HG02852 (cell line): ENCODE data around the gene OR13J1.
"Not testable (repeated sequence)": the region's sequence is repeated elsewhere in the genome, so short reads cannot be mapped to it uniquely, and the experiment has no call there.

Source experiments
- ATAC-seq: cut with Tn5 transposase; IDR thresholded peaks from one replicate; pipeline ENCODE4 v1.9.1; 2021; ENCODE audit warnings: mild to moderate bottlenecking, moderate library complexity; ENCODE audit not compliant: unreplicated experiment

OR13J1 gene, protein sequence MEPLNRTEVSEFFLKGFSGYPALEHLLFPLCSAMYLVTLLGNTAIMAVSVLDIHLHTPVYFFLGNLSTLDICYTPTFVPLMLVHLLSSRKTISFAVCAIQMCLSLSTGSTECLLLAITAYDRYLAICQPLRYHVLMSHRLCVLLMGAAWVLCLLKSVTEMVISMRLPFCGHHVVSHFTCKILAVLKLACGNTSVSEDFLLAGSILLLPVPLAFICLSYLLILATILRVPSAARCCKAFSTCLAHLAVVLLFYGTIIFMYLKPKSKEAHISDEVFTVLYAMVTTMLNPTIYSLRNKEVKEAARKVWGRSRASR

DNA sequence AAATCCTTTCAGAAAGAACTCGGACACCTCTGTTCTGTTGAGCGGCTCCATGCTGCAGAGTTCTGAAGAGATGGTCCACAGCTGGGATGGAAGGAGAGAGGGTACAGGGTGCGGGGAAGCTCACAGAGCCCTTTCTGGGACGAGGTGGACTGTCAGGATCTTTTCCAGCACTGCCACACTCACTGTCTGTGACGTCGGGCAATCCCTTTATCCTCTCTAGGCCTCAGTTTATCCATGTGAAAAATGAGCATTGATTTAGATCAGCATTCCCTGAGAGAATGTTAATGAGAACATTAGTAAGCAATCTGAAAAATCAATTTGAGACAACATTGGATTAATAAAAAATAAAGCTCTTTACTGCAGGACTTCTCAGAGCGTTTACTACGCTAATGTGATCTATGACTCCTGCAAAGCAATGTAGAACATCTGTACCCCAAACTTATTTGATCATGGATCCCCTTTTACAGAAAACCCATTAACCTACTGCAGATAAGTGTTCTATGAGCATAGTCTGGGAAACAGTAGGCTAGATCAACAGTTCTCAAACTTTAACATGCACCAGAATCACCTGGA, at the start of gene OR13J1:
TSS of gene OR13J1 (minus strand) at position 51 of the 573 bp plus-strand sequence. CDS start at position 51, 0 bp downstream.
- ATAC-seq = no peak

DNA sequence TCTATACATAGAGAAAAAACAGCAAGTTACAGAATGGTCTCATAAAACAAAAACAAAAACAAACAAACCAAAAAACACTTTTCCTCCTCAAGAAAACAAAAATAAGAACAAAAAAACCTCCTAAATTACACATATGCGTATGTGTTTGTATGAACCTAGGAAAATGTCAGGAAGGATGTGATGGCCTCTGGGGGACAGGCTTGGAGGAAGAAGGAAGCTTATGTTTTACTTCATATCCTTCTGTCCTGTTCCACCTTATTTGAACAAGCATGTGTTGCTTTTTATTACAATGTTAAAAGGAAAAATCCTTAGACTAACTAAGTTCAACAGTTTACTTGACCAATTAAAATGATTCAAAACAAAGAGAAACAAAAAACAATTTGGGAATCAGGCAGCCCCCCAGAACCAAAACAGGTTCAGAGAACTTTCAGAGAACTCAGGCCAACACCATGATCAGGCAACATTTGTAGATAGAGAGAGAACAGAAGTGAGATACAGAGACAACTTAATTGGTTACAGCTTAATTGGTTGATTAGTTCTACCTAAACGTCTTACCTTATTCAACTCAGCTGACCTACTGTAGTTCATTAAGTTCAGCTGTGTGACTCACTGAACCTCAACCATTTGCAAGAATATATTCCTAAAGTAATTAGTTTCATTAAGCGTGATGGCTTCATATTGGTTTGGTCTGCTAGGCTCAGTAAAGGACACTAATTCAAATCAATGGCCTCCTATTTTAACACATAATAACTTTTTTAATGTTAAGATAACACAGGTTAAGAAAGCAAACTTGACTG, 49.2 kb upstream of the OR13J1 start:
- ATAC-seq = no peak

DNA sequence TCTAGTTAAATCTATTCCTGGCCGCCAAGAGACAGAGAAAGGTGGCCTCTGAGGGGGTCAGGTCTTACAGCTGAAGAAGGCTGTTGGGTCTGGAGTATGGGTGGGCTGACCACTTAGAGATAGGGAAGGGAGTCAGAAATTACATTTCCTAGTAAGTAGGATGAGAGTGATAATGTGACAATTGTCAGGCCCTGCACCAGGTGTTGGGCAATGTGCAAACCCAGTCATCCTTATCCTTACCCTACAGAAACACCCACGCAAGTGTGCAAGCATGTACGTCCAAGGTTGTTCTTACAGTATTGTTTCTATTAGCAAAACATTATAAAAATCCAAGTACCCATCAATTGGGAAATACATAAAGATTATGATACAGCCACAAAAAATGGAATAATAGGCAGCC, 48.6 kb upstream of the OR13J1 start:
- ATAC-seq = no peak

DNA sequence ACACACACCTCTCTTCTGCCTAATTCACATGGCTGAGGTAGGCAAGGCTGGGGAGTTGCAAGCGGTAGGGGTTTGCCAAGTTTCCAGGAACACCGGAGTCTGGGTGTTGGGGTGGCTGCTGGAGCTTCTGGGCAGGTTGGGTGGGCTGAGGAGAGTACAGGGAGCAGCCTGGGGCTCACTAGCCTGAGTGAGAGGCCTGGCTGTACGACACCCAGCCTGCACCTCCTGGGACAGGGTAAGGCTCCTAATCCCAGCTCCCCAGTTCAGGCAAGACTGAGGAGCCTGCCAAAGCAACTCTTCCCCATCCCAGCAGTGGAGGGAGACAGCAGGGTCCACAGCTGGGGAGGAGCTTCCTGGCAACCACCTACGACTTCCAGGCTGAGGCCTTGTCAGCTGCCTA, 47.1 kb upstream of the OR13J1 start:
- no peak for ATAC-seq

DNA sequence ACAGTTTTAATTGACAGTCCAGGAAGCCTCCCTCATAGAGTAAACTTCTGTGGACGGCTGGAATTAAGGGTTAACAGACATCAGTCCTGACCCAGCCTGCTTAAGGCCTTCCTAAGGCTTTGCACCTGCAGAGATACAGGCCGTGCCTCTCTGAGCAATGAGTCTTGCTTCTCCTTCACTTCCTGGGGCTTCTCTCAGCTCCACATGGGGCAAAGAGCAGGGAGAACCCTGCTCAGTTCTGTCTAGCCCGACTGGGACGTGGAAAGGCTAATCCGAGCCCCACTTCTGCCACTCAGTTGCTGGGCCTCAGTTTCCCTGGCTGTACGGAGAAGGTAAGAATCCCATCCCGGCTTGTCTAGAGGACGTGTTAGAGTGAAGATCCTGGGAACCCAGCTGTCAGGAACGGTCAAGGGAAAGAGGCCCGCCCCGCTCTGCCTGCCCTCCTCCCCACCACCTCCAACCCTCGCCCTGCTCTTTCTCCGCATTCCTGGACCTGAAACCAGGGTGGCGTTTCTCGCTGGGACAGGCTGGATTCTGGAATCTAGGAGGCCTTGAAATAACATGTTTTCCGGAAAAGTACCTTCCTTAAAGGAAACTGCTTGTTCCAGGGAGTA, 45.6 kb upstream of the OR13J1 start:
- no peak for ATAC-seq

DNA sequence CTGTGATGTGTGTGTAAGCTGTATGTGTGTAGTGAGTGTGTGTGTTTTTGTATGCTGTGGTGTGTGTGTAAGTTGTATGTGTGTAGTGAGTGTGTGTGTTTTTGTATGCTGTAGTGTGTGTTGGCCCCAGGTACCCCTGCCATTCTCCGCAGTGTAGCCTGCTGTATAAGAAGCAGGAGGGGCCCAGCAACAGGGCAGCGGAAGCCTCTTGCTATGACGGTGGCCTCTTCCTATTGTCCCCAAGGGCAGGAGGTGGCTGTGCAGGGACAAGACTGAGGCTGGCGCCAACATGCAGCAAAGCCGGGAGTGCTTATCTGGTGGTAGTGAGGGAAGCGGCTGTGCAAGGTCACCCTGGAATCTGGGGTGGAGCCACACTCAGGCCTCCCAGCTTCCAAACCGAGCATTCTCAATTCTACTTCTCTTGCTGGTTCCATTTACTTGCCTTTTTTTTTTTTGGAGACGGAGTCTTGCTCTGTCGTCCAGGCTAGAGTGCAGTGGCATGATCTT, 44.2 kb upstream of the OR13J1 start:
- no peak for ATAC-seq

DNA sequence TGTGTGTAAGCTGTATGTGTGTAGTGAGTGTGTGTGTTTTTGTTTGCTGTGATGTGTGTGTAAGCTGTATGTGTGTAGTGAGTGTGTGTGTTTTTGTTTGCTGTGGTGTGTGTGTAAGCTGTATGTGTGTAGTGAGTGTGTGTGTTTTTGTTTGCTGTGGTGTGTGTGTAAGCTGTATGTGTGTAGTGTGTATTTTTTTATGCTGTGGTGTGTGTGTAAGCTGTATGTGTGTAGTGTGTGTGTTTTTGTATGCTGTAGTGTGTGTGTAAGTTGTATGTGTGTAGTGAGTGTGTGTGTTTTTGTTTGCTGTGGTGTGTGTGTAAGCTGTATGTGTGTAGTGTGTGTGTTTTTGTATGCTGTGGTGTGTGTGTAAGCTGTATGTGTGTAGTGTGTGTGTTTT, 43.2 kb upstream of the OR13J1 start:
- ATAC-seq = not testable (repeated sequence)

DNA sequence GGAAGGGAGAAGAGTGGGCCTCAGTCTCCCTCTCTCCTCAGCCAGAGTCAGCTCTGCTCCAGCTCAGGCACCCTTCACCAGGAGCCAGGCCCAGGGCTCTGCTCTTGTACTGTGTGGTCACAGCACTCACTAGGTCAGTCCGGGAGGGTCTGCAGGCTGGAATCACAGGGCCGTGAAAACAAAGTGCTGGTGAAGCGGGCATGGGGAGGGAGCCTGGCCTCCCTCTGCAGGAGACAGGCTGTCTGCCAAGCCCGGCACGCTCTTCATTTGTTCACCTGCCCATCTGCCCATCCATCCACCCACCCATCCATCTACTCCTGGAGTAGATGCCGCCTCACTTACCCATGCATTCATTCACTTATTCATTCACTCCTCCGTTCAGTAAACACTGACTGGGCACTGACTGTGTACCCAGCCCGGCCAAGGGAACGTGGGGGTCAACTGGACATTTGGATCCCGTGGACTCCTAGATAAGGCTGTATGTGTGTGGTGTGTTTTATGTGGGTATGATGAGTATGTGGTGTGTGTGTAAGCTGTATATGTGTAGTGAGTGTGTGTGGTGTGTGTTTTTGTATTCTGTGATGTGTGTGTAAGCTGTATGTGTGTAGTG, 42.7 kb upstream of the OR13J1 start:
- ATAC-seq = no peak

DNA sequence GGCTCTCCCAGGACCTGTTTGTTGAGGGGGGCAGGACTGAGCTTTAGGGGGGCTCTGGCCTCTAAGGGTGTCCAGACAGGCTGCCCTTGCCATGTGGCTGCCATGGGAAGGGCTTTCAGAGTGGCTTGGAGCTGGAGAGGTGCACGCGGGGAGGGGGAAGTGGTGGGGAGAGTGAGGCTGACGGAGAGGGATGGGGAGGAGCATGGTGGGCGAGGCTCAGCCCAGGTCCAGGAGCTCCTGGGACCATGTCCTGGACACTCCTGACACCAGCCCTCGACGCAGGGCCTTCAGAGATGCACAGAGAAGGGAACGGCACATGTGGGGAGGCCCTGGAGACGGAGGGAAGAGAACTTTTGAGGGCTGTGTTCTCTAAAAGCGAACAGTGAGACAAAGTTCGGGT, 41.5 kb upstream of the OR13J1 start:
- ATAC-seq = no peak

DNA sequence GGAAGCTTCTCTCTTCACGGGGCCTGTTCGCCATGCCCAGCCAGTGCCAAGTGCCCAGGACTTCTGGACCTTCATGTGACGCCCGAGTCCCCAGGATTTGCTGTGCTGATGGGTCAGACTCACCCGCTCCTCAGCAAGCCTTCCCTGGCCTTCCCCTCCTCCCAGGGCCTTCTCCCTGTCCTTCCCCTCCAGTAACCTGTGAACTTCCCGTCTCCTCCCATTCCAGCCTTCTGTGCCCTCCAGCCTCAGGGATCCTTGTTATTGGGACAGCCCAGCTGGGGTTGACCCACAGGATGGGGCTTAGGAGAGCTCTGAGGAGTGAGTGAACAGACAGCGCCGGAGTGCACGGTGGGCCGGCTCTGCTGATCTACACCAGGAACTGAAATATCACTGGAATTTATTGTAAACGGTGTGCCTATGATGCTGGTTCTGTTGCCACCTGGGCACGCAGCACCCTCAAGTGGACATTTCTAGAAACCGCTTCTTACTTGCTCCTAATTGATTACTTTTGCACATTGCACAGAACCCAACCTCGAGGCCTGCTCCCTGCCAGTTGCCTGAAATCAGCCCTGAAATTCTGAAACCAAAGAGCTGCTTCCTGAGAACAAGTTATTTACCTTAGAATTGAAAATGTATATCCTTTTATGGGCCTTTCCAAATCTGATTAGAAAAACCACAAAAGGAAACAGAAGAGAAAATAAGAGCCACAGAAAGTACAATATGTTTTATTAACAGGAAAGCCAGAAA, 40.6 kb upstream of the OR13J1 start:
- no peak for ATAC-seq

DNA sequence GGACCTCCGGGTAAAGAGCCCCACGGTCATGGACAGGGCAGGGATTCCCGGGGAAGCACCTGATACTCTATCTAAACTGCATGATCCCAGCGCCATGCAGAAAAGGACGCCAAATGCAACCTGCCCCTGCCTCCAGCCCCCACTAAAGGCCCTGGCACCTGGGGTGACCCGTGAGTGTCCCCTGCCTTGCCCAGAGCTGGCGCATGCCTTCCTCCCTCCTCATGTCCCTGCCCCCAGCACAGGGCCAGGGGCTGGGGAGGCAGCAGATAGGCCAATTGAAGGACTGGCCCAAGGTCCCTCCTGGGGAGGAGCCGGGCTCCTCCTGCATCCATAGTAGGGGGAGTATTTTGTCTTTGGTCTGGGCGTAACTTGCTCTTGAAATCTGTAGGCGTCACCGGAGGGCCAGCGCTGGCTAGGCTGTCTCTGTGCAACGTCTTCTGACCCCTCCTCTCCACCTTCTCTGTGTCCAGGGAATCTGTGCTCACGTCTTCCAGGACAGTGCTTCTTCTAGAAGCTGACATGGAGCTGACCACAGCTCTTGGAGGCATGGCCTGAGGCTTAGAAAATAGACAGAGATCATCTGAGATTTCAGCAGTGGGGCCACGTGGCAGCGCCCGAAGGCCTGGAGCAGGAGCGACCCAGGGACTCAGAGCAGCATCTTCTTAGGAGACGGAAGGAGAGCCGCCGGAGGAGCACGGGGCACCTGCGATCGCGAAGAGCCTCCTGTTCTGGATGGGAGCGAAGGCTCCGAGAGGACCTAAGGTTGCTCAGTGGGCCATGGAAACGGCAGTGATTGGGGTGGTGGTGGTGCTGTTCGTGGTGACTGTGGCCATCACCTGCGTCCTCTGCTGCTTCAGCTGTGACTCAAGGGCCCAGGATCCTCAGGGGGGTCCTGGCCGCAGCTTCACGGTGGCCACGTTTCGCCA, 39.7 kb upstream of the OR13J1 start:
- ATAC-seq = no peak

DNA sequence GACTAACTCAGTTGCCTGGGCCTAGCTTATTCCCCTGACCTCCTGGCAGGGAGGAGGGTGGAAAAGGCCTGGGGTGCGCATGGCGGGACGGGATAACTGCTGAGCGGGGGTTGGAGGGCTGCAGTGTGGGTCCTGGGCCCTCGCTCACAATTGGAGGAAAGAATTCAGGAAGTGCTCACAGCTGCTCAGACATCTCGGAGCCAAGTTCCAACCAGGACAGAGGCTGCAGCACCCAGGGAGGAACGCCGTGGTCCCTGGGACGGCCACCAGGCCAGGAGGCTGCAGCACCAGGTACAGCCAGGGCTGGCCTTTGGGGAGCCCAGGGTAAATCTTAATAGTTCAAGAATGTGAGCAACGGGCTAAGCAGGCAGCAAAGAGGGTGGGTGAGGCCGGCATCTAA, 39.1 kb upstream of the OR13J1 start, which contains the start of gene SPAAR:
TSS of gene SPAAR (plus strand) at position 217 of the 400 bp plus-strand sequence. CDS start 974 bp downstream, outside the sequence.
- no peak for ATAC-seq

DNA sequence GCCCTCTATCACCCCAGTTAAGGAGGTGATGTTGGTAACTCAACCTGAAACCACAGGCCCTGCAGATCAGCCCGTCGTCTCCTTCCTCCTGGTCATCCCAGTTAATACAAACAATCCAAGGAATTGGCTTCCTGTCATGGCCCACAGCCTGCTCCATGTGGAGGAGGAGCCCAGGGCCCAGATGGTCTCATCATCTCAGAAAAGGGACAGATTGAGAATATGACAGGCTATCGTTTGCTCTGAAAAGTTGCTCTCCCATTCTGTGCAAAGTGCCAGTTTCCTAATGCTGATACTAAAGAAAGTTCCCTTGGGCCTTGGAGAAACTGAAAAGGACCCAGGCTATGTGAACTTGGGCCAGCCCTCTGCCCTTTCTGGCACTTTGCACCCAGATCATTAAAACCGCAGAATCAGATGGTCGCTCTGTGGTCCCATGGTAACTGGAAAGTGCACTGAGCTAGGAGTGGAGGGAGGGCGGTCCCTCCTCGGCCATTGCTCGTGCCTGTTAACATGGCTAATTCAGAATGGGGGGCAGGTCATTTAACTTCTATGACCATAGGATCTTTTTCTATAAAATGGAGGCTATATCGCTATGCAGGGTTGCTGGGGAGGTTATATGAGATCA, 38.4 kb upstream of the OR13J1 start:
- ATAC-seq = no peak

DNA sequence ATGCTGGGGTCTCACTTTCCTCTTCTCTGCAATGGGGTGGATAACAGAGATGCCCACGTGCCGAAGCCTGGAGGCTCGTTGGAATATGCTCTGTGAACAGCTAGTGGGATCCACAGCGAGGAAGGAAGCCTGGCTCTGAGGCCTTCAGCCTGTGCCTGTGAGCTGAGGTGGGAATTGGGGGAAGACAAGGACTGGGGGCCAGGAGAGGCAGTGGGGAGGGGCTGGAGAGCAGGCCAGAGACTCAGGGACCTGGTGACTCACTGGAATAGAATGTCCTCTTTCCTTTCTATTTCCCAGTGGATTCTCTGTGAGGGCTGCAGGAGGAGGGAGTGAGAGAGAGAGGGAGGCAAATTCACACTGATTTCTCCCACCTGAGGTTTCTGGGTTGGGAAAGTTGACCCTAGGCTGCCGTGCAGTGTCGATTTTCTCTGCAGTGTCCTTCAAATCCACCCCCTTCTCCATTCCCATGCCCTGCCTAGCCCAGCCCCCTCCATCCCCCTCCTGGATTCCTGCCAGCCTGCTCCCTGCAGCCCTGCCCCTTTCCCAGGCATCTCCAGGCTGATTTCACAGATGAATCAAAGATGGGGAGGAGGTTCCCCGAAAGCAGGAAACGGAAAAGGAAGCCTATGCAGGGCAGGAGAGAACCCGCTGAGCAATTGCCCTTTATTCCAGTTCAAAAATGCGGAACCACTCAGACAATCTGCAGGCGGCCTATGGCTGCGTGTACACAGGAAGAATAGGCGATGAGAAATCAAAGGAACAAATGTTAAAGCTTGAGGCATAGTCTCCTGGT, 37.7 kb upstream of the OR13J1 start:
- no peak for ATAC-seq

DNA sequence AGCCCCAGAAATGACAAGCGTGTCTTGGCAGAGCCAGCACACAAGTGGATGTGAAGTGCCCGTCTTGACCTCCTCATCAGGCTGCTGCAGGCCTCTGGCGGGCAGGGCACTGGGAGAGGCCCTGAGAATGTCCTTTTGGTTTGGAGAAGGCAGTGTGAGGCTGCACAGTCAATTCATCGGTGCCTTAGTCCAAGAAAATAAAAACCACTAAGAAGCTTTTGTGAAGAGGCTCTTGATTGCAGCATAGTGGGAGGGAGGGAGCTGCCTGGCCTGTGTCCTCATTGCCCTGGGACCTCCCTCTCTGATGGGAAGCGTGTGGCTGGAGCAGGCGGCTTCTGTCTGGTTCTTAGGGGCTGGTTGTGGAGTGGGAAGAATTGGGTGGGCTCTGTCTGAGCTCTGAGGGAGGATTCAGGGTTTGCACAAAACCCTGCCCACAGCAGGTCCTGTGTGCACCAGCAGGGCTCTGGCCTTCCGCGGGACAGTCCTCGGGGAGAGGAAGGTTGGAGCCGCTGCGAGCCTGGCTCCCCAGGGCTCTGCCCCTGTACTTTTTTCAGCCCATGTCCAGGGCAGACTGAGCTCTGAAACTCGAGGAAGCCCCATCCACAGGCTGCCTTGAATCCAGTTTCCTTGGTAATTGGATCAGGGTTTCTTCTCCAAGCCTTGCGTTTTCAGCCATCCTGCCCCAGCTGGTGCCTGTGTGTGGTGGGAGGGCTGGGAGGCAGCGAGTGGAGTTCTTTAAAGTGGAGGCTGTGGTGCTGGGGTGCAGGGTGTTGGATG, 36.9 kb upstream of the OR13J1 start:
- no peak for ATAC-seq

DNA sequence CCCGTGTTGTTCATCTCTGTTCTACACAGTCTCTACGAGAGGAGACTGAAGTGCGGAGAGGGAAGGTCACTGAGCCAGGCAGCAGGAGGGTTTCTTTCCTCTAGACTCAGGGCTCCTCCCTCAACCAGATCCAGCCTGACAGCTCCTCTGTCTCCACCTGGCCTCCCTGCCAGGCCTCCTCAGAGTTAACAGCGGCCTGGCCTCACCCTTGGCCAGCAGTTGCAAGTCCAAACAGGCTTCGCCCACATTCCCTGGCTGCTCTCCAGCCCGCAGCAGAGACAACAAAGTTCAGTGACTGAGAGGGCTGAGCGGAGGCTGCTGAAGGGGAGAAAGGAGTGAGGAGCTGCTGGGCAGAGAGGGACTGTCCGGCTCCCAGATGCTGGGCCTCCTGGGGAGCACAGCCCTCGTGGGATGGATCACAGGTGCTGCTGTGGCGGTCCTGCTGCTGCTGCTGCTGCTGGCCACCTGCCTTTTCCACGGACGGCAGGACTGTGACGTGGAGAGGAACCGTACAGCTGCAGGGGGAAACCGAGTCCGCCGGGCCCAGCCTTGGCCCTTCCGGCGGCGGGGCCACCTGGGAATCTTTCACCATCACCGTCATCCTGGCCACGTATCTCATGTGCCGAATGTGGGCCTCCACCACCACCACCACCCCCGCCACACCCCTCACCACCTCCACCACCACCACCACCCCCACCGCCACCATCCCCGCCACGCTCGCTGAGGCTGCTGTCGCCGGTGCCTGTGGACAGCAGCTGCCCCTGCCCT, 35.9 kb upstream of the OR13J1 start, which contains the start of gene HRCT1:
TSS of gene HRCT1 (plus strand) at position 291 of the 768 bp plus-strand sequence. CDS start at position 377, 86 bp downstream.
- no peak for ATAC-seq
